ENCODE results near the gene BUD31. TPM values are rescaled to one million over a fixed set of nuclear protein-coding genes. Genes with fewer than 3 reads are reported as not detected.

Gene BUD31
- total and polyA plus RNA-seq, 10 of the 15 experiments (the other 5 are each of a cell fraction or from before 2014, with no cell fraction given): 74.2 to 317 (median 130) TPM

- no peak for TF ChIP-seq NRF1 (conservative IDR thresholded peaks at IDR 0.05; ENCODE audit: low read depth, low read length)
- TF ChIP-seq NFXL1 (IDR thresholded peaks at IDR 0.05; ENCODE audit: borderline replicate concordance): no peak
- TF ChIP-seq WRNIP1 (IDR thresholded peaks at IDR 0.05; ENCODE audit: borderline replicate concordance, low read depth, low read length): no peak
- TF ChIP-seq, protein P1, sequence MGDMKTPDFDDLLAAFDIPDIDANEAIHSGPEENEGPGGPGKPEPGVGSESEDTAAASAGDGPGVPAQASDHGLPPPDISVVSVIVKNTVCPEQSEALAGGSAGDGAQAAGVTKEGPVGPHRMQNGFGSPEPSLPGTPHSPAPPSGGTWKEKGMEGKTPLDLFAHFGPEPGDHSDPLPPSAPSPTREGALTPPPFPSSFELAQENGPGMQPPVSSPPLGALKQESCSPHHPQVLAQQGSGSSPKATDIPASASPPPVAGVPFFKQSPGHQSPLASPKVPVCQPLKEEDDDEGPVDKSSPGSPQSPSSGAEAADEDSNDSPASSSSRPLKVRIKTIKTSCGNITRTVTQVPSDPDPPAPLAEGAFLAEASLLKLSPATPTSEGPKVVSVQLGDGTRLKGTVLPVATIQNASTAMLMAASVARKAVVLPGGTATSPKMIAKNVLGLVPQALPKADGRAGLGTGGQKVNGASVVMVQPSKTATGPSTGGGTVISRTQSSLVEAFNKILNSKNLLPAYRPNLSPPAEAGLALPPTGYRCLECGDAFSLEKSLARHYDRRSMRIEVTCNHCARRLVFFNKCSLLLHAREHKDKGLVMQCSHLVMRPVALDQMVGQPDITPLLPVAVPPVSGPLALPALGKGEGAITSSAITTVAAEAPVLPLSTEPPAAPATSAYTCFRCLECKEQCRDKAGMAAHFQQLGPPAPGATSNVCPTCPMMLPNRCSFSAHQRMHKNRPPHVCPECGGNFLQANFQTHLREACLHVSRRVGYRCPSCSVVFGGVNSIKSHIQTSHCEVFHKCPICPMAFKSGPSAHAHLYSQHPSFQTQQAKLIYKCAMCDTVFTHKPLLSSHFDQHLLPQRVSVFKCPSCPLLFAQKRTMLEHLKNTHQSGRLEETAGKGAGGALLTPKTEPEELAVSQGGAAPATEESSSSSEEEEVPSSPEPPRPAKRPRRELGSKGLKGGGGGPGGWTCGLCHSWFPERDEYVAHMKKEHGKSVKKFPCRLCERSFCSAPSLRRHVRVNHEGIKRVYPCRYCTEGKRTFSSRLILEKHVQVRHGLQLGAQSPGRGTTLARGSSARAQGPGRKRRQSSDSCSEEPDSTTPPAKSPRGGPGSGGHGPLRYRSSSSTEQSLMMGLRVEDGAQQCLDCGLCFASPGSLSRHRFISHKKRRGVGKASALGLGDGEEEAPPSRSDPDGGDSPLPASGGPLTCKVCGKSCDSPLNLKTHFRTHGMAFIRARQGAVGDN (IDR thresholded peaks at IDR 0.05): no peak
- no peak for TF ChIP-seq JUNB (IDR thresholded peaks at IDR 0.05)
- TF ChIP-seq NR2C2 (IDR thresholded peaks at IDR 0.05; ENCODE audit: borderline replicate concordance, control insufficient read depth, insufficient read length, low read depth): no peak
- TF ChIP-seq, protein P2, sequence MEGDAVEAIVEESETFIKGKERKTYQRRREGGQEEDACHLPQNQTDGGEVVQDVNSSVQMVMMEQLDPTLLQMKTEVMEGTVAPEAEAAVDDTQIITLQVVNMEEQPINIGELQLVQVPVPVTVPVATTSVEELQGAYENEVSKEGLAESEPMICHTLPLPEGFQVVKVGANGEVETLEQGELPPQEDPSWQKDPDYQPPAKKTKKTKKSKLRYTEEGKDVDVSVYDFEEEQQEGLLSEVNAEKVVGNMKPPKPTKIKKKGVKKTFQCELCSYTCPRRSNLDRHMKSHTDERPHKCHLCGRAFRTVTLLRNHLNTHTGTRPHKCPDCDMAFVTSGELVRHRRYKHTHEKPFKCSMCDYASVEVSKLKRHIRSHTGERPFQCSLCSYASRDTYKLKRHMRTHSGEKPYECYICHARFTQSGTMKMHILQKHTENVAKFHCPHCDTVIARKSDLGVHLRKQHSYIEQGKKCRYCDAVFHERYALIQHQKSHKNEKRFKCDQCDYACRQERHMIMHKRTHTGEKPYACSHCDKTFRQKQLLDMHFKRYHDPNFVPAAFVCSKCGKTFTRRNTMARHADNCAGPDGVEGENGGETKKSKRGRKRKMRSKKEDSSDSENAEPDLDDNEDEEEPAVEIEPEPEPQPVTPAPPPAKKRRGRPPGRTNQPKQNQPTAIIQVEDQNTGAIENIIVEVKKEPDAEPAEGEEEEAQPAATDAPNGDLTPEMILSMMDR (IDR thresholded peaks at IDR 0.05 in 2 of 3, conservative IDR thresholded peaks at IDR 0.05 in 1 of 3; ENCODE audit: control insufficient read depth in 2 of 3, extremely low read depth in 1 of 3, insufficient read depth in 1 of 3, low read depth in 3 of 3, low read length in 3 of 3): no peak
- TF ChIP-seq YBX1 (IDR thresholded peaks at IDR 0.05): no peak
These were observed 16.4 kb downstream of the BUD31 start (continued) for GRCh38 chr7:99424932-99425730.
